HCEC 1CT (cell line): ENCODE results near the gene ZNF181.

Source experiments
- DNase-seq: peaks from one replicate; pipeline ENCODE4 v3.0.0-alpha.2; 2017

ZNF181 gene

DNA sequence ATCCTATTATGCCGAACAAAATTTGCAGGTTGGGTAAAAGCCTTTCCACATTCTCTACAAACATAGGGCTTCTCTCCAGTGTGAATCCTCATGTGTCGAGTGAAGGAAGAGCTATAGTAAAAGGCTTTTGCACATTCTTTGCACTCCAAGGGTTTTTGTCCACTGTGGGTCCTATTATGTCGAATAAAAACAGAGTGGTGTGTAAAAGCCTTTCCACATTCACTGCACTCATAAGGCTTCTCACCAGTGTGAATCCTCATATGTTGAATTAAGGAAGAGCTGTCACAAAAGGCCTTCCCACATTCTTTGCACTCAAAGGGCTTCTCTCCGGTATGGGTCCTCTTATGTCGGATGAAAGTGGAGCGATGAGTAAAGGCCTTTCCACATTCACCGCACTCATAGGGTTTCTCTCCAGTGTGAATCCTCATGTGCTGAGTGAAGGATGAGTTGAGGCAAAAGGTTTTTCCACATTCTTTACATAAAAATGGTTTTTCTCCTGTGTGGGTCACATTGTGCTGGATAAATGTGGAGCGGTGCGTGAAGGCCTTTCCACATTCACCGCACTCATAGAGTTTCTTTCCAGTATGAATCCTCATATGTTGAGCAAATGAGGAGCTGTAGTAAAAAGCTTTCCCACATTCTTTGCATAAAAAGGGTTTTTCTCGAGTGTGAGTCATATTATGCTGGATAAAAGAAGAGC is 25.3 kb downstream of the ZNF181 start:
- DNase-seq = no peak

DNA sequence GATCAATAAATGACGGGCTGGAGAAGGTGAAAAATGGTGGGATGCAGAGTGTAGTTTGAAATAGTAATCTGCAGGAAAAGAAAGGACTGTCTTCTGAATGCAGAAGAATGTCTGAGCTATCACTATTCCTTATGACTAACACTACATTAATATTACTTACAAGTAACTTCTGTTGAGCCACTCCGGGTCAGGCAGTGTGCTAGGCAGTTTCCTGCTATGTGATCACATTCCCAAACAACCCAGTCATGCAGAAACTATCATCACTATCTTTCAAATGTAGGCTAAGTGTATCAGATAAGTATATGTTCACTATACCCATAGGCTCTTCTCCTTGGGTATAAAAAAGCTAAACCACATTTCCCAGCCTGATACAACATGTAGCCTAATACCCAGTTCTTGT is 32.3 kb downstream of the ZNF181 start:
- DNase-seq = no peak

DNA sequence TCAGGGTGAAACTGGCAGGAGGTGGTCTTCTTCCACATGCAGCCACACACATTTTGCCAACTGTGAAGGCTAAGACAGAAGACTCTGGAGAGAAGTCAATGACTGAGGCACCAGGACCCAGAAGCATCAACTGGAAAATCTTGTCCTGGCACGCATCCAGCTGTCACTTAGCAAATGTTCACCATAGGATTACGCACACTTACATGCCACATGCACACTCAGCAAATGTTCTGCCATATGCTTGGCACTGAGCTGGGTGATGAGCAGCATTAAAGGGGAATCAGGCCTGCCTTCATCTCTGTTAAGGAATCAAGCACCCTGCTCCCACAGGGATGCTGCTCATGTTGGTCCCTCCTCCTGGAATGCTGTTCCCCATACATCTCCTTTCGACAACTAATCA is 33.9 kb downstream of the ZNF181 start:
- DNase-seq = no peak

DNA sequence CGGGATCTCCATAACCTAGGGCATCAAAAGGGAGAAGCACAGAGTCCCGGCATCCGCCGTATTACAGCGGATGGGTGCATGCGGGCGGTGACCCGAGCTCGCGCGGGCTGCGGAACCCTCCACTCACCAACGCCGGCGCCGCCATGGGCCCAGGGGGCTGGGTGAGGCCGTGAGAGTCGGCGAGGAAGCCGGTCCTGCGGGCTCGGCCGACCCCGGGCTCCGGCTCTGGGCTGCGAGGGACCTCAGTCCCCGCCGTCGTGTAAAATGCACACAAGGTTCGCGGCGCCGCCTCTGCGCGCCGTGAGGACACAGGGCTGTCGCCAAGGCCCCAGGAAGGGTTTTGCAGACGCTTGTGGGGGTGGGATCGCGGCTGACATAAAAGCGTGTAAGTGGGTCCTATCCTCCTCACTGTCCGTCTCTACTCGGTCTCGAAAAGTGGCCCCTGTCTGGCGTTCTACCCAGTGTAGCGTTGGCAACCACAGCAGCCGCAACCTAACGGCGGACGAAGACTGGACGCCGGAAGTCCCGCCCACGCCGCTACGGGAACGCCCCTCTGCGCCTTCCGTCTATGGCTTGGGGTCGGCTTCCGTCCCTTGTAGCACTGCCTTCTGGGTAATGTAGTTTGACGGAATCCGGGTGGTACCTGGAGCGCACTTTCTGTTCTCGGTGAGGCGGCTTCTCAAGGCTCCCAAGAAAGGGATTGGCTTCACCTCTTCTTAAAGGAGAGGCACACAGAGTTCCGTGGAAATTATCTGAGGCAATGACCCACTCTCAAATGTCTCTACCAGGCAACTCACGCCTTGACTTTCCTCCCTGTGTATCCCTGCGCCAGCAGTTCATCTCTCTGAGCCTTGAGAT is 38.9 kb downstream of the ZNF181 start, which contains the start of gene ZNF599:
Gene ZNF599 (minus strand): TSS at position 519 of the 858 bp plus-strand sequence. CDS start 374 bp downstream, at position 145.
- DNase-seq = peak; percentile 87

DNA sequence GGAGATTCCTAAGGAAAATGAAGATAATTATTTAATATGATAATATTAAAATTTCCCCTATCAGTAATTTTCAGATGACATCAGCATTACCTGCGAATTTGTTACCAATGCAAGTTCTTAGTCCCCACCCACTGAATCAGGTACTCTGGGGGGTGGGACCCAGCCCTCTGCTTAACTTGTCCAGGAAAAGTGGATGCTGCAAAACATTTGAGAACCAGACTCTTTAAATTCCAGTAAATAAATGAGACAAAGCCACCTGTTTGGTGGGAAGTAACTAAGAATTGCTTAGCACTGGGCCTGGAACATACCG is 39.5 kb downstream of the ZNF181 start:
- no peak for DNase-seq

DNA sequence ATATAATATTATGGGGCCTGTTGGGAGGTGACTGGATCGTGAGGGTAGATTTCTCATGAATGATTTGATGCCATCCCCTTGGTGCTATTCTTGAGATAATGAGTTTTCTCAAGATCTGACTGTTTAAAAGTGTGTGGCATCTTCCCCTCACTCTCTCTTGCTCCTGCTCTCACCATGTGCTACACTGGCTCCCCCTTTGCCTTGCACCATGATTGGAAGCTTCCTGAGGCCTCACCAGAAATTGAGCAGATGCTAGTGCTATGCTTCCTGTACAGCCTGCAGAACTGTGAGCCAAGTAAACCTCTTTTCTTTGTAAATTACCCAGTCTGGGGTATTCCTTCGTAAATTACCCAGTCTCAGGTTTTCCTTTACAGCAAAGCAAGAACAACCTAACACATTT is 40.8 kb downstream of the ZNF181 start:
- DNase-seq = no peak

DNA sequence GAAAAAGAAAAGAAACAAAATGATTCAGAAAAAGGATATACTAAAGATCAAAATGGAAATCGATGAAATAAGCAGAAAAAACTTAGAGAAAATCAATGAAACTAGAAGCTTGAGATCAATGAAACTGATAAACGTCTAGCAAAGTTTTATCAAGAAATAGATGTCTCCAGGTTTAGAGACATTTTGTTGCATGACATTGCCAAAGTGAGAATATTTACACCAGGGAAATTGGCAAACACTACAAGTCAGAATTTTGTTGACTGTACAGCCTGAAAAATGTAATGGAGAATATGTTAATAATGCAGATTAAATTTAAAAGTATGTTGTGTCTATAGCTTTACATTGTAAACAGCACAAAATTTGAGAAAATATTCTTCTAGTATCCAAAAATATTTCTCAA is 44.3 kb downstream of the ZNF181 start:
- DNase-seq = no peak

DNA sequence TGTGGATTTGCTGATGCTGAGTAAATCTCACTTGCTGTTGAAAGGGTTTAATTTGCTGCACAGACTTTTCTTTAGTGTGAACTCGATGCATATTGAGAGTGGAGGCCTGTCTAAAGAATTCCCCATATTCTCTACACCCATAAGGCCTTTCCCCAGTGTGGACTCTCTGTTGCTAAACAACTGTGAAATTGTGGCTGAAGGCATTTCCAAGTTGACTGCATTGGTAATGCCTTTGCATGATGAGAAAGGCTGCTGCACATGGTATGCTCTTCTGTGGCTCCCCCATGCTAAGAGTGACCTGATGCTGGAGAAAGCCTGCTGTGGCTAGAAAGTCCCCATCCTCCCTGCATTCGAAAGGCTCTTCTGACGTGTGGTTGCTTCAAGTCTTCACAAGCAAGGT is 45.6 kb downstream of the ZNF181 start:
- no peak for DNase-seq

DNA sequence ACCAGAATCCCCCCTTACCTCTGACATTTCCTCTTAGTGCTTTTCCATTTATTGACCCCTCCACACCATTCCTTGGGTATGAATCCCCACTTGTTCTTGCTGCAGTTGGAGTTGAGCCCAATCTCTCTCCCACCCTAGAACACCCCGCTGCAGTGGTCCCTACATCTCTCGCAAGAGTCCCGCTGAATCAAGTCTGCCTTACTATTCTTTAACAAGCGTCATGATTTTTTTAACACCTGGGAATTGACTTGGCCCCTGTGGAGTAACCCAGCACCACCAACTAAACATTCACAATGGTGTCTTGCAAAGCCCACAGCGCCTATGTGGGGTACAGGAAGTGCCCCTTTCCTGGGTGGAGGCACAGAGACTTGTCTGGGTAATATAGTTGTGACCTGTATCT is 52.2 kb downstream of the ZNF181 start:
- DNase-seq = no peak

DNA sequence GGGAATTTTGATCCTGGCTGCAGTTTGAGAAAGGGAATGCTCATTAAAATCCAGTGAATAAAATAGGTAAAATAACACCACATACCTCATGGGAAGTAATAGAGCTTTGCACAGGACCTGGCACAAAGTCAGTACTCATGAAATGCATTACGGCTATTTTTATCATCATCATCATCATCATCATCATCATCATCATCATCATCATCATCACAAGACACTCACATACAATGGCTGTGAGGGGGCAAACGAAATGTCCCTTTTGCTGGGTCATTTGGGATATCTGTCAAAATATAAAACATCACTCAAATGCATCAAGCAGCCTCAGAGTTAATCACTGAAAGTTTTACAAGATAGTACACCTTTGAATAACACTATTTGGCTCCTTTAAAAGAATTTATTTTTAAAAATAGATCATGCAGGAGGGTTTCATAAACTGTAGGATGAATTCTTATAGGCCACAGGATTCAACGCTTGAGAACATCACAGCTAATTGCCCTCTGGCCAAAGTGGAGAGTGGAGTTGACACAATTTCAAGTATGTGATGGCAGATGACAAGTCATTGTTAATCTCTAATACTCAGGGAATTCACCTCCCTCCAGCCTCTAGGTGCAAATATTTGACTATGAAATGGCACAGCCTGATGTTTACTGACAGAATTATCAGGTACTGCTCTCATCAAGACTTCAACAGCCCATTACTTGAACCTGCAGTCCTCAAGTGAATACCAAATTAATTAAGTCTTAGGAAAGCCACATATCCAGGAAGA is 53.2 kb downstream of the ZNF181 start:
- no peak for DNase-seq

DNA sequence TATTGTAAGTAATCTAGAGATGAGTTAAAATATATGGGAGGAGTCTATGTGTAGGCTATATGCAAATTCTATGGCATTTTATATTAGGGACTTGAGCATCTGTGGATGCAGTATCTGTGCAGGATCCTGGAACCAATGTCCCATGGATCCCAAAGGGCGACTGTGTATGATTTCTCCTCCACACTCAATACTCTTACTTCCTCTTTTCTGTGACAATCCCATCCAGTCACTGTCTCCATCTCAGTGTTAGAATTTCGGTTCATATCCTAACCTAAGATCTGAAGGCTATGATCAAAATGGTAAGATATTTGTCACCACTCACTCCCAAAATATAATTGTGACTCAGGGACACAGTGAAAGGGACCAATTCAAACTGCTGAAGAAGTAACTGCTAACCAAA is 54.0 kb downstream of the ZNF181 start:
- no peak for DNase-seq

DNA sequence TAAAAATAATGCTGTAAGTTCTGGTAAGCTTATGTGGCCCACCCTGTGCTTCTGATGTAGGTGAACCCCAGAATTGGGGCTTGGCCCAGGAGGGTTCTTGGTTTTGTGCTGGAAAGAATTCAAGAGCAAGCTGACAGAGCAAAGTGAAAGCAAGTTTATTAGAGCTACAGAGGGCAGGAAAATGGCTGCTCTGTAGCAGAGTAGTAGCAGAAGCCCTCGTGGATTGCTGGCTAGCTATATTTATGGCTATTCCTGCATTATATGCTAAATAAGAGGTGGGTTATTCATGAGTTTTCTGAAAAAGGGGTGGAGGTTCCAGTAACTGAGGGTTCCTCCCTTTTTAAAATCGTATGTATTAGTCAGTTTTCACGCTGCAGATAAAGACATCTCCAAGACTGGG is 59.5 kb downstream of the ZNF181 start:
- DNase-seq = no peak

DNA sequence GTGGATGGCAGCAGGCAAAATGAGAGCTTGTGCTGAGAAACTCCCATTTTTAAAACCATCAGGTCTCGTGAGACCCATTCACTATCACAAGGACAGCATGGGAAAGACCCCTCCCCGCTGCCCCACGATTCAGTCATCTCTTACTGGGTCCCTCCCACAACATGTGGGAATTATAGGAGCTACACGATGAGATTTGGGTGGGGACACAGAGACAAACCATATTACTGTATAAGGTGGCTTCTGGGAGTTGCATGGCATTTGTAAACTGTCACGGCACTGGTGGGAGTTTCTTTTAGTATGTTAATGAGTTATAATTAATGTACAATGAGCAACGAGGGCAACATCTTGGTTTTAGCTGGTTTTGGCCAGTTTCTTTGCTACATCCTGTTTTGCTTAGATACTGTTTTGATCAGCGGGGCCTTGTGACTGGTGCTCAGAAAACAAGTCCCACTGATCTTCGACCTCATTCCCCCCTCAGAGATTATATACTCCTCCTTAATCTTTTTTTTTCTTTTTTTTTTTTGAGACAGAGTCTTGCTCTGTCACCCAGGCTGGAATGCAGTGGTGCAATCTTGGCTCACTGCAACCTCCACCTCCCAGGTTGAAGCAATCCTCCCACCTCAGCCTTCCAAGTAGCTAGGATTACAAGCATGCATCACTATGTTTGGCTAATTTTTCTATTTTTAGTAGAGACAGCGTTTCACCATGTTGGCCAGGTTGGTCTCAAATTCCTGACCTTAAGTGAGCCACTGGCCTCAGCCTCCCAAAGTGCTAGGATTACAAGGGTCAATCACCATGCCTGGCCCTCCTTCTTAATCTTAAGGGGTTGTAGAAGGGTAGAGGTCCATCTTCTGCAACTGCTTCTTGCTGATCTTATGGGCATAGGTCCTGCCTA is 60.3 kb downstream of the ZNF181 start:
- DNase-seq = no peak
